NK-92 (cell line): ENCODE results near the gene CHN2.

Source experiments
- DNase-seq: peaks from one replicate; lab custom pipeline; 2025; ENCODE audit not compliant: unreplicated experiment; lab: John Stamatoyannopoulos, UW

Gene CHN2

DNA sequence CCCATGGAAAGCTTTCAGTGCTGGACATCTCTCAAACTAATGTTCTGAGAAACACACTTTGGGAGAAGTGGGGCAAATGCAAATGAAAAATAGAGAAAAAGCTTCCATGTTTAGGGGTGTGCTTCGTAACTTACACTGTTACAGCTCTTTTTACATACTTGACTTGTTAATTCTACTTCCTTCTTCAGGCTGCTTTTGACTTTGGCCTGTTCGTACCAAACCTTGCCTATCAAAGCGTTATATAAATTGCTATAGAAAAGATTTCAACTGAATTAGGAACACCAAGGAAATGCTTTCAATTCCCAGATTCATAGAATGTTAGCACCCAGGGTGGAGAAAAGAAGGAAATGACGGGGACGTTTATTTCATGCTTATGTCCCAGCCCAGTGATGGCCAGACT, 228.3 kb downstream of the CHN2 start:
- DNase-seq, result no peak

DNA sequence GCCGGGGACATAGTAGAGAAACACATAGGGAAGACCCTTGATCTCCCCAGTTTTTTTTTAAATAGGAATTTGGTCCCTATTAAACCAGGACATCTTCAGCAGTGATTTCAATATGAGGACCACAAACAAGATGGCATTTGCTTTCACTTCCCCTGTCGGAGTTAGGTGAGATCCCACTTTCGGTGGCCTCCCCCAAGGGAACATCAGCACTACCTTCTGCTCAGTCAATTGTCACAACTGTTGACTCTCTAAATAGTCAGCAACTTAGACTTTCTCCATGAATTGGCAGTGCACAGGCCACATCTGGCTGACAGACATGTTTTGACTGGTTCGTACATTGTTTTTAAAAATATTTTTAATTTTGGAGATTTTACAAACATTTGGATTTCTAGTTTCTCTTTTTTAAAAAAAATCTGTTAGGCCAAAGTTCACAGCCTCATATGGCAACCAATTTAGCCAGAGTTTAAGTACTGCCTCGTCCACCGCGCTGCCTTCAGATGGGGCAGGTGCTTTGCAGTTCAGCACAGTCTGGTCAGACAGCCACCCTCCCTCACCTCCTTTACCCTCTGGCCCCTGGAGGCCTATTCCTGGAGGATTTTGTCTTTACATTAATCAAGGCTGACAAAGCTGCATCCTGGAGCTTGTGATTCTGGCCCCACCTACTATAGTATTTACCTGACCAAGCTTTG, 229.9 kb downstream of the CHN2 start:
- no peak for DNase-seq

DNA sequence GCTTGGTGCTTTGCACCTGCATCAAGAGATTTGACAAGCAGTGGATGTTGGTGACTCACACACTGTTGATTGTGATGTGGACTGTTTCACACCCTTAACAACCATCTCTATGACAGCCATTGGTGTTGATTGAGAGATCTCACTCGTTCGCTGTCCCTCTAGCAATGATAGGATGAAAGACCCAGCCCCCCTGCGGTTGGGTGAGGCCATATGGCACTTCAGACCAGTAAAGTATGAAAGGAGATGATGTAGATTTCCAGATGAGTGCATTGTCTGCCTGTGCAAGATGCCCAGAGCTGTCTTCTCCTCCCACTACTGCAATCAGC, 230.4 kb downstream of the CHN2 start:
- no peak for DNase-seq

DNA sequence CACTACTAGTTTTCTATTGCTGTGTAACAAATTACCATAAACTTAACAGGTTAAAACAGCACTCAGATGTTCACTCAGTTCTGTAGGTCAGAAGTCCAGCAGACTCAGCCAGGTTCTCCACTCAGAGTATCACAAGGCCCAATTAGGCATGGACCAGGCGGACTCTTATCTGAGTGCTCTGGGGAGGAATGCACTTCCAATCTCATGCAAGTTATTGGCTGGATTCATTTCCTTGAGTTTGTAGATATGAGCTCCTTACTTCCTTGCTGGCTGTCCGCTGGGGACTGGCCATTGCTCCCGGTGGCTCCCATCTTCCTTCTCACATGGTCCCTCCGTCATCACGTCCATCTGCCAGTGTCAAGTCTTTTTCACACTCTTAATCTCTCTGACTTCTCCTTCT, 232.0 kb downstream of the CHN2 start:
- no peak for DNase-seq

DNA sequence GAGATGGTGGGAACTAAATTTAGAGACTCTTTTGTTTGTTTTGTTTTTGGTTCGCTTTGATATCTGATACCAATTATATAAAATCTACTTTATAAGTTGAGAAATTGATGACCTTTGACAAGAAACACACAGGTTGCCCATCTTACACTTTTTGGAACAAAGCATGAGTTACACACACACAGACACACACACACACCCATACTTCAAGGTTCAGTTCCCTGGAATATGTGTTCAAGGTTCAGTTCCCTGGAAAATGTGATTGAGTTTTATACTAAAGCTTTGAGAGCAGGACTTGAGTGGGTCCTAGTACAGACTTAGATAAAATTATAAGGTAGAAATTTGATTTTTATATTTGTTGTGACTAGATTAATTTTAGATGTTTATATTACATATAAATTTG, 234.8 kb downstream of the CHN2 start:
- DNase-seq, result no peak

DNA sequence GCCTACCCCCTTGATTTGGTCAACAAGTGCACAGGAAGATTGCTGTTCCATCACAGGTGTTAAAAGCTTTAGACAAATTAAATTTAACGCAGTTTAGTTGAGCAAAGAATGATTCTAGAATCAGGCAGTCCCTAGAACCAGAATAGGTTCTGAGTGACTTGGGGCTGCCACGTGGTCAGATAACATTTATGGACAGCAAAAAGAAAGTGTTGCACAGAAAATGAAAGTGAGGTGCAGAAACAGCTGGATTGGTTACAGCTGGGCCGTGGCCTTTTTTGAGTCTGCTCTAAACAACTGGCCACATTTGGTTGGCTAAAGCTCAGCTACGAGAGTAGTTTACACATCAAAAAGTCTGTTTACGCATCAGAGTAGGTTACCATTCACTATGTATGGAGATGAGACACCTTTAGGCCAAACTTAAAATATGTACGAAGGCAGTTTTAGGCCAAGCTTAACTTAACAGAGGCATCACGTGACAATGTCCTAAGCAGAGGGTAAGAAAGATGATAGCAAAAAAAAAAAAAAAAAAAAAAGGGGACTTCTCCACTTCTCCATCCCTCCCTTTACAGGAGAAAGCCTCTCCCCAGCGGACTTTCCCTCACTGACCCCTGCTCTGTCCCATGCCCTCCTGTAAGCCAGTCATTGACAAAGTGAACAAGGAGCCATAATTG, 235.8 kb downstream of the CHN2 start:
- no peak for DNase-seq

DNA sequence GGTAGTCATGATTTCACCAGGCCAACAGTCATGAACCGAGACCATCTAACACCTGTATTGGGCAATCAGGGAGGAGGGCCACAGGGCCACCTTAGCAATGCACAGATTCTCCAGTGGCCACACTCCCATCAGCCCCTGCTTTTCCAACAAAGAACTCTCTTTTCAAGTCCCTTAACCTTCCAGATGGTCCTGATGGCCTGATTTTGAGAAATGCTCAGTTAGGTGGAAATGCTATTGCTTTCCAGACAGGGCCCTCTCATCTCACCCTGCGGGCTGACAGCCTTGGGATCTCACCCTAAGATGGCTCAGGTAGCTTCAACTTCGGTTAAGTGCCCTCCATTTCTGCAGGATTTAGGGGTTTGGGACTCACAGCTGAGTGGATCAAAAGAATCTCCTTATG, 237.1 kb downstream of the CHN2 start:
- no peak for DNase-seq

DNA sequence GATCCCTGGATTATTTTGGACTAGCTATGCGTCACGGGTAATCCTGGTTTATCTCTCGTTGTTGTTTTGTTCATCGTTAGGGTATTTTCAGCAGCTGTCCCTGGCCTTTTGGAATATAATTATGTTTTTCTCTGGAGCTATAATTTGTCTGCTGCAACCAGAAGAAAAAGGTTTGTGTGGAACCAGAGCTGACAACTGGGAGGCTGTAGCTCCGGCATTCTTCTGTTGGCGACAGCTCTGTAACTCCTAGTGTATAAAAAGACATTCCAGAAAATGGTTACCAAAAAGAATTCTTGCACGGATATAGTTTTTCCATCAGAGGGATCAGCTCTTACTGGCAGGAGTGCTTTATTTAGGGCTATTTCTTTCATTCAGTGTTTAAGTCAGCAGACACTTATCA, 238.1 kb downstream of the CHN2 start:
- no peak for DNase-seq

DNA sequence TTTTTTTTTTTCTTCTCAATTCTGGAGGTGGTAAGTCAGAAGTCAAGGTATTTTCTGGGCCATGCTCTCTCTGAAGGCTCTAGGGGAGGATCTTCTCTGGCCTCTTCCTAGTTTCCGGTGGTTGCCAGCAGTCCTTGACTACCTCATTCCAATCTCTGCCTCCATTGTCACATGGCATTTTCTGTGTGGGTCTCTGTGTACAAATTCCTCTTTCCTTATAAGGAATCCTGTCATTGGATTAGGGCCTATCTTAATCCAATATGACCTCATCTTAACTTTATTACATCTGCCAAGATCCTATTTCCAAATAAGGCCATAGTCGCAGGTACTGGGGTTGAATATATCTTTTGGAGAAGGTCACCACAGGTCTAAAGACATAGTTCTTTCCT, 239.8 kb downstream of the CHN2 start:
- no peak for DNase-seq

DNA sequence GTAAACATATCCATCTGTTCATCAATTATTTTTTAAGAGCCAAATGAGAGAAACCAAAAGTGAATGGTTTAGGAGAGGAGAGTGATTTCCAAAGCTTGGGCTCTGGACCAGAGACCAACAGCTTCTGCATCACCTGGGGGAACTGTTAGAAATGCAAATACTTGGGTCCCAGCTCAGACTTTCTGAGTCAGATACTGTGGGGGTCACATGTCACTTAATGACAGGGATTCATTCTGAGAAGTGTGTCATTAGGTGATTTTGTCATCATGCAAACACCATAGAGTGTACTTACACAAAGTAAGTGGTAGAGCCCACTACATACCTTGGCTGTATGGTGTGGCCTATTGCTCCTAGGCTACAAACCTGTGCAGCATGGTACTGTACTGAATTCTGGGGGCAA, 240.6 kb downstream of the CHN2 start:
- no peak for DNase-seq

DNA sequence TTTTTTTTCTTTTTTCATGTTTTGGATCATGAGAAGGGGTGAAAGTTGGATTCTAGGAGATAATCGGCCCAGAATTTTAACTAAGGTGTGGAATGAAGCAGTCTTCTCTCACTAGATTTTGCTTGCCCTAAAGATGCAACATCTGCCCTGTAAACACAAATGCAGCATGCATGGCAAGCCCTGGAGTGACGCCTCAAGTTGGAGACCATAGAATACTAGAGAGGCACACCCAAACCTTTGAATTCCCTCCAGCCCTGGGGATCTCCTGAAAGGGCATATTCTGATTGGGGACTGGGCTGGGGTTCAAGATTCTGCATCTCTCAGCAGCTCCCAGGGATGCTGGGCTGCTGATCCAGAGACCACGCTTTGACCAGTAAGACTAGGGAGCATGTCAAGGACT, 241.3 kb downstream of the CHN2 start:
- no peak for DNase-seq

DNA sequence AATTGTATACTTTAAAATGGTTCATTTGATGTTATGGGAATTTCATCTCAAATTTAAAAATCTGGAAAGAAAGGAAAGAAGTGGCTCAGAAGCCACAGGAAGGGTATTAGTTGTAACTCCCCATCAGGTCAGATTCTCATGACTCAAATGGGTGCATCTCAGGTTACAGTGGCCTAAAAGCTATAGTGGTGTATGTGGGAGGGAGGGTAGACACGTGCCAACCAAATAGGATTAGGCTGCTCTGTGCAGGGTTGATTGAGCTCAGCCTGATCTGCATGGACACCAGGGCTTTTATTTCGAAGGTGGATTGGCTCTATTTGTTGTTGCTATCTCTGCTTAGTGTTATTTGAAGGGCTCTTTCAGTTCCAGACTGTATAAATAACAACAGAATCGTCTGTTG, 247.6 kb downstream of the CHN2 start:
- no peak for DNase-seq

DNA sequence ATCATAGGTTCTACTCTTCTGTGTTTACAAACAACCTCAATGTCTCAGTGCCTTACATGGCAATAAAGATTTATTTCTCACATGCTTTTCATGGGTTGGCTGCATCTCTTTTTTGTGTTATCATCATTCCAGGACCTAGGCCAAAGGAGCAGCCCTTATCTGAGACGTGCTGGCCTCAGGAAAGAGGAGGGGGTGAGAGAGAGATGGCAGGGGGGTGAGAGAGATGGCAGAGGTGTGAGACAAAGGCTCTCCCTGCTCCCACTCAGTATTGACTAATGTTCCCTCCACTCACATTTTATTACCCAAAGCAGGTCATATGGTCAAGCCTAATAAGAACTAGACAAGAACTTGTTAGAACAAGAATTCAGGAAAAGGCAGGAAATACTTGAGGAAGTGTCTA, 249.0 kb downstream of the CHN2 start:
- DNase-seq, result no peak

DNA sequence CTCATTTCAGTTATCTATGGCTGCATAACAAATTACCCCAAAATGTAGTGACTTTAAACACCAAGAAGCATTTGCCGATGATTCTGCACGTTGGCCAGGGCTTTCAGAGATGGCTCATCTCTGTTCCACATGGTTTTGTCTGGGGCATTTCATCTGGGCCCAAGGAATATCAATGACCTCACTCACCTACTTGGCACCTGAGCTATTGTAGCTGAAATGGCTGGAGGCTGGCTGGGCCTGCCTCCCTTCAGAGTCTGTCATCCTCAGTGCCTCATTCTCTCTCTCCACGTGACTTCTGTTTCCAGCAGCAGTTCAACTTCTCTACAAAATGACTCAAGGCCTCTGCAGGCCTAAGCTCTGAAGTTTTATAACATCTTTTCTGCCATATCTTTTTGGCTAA, 249.7 kb downstream of the CHN2 start:
- no peak for DNase-seq

DNA sequence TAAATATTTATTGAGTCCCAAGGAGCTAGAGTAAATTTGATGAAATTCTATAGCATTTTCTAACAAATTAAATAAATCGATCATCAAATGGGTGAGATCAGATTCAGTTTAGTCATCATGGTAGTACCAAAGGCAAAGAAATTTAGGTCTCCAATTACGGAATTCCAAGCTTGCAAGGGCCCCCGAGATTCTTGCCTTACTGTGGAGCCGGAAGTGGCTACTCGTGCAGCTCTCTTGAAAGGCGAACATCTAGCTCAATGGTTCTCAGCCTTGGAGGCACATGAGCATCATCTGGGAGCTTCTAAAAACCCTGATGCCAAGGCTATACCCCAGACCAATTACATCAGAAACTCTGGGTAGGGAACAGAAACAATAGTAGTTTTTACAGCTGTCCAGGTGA, 251.2 kb downstream of the CHN2 start:
- no peak for DNase-seq

DNA sequence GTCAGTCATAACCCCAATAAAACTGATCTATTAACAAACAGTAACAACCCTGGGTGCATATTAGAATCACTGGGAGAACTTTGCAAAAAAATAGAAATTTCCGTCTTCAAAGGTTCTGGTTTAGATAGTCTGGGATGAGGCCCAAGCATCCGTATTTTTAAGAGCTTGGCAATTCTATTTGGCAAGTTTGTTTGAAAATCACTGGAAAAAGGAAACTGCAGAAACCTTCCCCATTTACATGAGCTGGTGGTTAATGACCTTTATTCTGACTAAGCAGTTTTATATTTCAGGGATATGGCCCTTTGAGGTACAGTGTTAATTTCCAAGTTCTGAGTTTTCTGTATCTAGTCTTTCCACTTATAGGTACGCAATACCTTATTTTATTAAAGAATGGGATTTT, 253.3 kb downstream of the CHN2 start:
- DNase-seq, result no peak

DNA sequence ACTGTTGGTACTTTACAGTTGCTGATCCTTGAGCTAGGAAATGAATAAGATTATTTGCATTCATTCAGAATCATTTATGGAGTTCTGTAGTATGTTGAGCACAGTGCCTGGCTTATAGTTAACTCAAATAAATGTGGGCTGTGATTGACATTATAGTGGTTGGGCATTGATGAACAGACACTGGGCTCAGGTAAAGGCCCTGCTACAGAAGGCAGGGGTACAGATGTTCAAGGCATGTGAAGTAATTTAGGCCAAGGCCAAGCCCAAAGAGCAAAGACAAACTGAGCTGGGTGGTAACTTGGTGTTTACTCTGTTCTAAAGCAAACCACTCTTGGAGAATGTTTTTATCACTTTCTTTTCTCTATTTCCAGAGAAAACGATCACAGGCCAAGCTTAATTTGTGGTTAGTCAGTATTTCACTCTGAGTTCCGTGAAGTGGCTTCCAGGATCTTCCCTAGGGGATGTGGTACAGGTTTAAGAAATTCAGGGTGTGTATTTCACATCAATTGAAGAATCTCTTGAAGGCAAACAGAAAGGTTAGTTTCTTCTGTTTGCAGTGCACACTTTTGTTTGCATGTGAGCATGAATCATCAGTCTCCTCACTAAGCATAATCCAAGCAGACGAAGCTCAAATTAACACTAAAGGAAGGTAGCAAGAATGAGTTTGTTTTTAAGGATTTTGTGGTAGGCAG, 255.1 kb downstream of the CHN2 start:
- no peak for DNase-seq

DNA sequence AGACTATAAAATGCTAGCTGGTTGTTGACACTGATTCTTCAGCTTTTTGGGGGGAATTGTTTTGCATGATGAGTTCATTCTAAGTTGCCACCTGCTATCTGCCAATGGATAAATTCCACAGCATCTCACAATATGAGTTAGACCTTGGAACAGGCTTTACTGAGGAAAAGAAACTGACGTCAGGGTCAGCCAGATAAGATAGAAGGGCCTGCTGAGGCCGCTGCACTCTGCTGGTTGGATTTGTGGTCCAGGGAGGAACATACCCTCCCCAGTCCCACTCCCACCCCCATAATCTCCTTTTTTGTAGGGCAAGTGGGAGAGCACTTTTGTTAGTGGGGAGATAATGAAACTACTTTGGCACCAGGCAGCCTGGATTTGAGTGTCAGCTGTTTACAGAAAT, 258.4 kb downstream of the CHN2 start:
- no peak for DNase-seq

DNA sequence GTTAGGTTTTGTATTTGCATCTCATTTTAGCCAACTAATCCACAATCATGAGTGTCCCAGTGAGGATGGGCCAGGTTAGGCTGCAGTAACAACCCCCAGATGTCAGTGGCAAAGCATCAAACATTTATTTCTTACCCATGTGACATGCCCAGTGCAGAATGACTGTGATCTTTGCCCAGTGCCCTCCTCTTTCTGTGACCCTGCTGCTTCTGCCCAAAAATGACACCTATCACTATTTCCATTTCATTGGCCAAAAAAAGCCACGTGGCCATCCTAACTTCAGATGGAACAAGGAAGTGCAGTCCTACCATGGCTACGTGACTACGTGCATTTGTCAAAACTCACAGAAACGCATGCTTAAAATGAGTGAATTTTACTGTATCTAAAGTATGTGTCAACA, 259.9 kb downstream of the CHN2 start:
- DNase-seq, result no peak

DNA sequence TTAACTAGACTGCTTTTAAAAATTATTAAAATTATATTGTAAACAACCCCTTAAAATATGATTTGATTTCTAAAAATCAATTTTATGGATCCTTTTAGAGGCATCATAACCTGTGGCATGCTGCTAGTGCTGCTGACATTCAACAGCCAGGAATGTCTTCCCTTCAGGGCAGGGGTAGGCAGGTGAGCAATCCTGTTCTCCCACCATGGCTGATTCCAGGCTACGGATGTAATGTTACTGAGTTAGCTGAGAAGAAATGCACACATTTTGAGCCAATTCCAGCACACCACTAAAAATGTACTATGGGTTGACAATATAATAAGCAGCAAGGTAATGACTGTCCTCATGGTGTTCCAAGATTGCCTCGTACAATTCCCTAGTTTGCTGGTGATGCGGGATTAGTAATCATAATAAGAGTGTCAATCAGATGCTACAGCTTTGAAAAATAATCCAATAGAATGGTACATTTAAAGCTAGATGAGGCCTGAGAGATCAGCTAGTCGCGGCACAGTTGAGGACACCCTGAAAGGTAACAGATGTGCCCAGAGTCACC, 260.4 kb downstream of the CHN2 start:
- DNase-seq, result no peak

DNA sequence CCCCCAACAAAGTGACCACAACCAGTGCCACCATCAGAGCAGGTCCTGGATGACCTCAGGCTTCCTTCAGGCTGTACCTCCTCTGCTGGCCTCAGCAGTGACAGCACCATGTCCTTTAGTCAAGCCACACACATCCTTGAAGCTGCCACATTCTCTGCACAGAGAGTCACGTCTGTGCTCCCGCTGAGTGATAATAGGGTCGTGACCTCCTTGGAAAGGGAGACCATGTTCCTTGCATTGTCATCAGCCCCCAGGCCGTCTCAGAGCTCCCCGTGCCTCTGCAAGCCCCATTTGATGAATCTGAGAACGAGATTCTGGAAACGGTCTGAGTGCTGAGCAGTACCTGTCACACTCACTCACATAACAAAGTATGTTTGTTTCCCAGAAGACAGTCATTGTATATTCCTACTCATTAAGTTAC, 262.6 kb downstream of the CHN2 start:
- no peak for DNase-seq

DNA sequence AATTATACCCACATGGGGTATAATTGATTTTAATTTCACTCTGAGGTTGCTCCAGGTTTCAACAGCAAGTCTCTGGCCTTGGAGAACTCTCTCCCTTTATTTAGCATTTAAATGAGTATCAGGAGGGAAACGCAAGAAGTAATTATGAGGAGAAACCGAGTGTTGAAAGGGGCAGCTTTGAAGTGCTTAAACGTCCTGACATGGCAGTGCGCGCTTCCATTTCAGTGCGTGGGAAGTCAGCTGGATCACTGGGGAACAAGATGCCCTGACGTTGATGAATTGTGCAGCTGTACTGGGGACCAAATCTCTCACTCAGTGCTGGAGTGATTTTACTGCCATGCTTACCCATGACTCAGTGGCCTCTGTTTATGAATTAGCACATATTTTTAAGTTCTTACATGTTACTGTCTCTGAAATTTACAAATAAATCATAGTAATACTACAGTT, 263.0 kb downstream of the CHN2 start:
- DNase-seq, result no peak
